NCI-H1092 (cell line): ENCODE data around the gene LINC01488.

Source experiments
- DNase-seq: peaks from one replicate; lab custom pipeline; 2025; lab: John Stamatoyannopoulos, UW

LINC01488 gene

GRCh38 chr11:69530278-69531070 lies 49.0 kb downstream of the LINC01488 start:
- DNase-seq, result no peak

- no peak for DNase-seq
Observed at GRCh38 chr11:69531071-69531716, 49.7 kb downstream of the LINC01488 start.

GRCh38 chr11:69531717-69532088 lies 50.2 kb downstream of the LINC01488 start:
- no peak for DNase-seq

DNA sequence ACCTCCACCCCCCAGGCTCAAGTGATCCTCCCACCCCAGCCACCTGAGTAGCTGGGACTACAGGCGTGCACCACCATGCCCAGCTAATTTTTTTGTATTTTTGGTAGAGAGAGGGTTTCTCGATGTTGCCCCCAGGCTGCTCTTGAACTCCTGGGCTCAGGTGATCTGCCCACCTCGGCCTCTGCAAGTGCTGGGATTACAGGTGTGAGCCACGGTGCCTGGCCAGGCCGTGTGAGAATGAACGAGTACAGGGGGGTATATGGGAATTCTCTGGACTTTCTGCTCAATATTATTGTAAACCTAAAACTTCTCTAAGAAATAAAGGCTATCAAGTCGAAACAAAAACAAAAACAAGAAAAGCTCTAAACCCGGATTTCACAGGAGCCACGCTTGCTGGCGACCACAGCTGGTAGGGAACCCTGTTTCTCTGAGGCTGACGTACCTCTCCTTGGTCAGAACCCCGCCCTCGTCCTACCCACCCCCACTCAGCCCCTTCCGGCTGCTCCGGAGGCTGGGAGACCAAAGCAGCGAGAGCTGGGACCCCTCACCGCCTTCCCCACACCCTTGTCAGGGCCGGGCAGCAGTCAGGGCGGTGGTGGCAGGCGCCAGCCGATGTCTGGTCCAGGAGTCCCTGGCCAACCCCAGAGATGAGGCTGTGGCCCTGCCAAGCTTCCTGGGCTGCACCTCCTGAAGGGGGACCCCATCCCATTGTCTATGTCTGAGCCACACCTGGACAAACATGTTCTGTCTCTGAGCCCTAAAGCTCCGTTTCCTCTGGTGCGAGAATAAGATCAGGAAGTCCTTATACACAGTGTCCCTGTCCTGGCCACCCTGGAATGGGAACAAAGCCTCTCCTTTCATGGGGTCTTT lies 52.1 kb downstream of the LINC01488 start:
- DNase-seq, result no peak

GRCh38 chr11:69534166-69534530 lies 52.7 kb downstream of the LINC01488 start:
- DNase-seq, result no peak

- DNase-seq, result no peak
Observed at GRCh38 chr11:69535908-69536307, 54.4 kb downstream of the LINC01488 start.

DNA sequence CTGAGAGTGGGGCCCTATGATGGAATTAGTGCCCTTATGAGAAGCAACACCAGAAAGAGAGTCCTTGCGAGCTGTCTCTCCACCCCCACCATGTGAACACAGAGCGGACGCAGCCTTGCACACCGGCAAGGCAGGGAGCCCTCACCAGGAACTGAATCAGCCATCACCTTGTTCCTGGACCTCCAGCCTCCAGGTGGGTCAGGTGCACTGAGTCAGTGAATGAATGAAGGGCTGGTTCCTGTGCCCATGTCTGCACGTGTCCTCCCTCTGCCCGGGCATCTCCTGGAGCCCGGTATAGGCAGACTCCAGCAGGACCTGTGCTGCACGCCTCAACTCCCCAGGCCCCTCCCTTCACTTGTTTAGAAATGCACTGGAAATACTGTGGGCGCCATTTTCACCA lies 54.9 kb downstream of the LINC01488 start:
- no peak for DNase-seq

DNA sequence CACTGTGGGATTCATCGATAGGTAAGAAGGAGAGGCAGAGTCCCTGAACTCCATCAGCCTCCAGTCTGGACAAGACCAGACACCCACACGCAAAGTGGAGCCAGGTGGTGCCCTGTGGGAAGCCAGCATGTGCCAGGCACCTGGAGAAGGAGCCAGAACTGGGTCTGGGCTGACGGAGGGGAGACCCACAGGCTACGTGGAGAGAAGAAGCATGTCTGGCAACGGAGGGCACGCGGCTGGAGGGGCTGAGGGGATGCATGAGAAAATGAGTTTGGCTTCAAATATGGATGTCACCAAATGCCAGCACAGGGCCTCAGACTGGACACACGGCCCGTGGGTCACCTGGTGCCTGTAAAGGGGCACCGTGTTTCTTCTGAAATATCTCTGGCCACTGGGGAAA lies 55.7 kb downstream of the LINC01488 start:
- DNase-seq, result no peak

DNA sequence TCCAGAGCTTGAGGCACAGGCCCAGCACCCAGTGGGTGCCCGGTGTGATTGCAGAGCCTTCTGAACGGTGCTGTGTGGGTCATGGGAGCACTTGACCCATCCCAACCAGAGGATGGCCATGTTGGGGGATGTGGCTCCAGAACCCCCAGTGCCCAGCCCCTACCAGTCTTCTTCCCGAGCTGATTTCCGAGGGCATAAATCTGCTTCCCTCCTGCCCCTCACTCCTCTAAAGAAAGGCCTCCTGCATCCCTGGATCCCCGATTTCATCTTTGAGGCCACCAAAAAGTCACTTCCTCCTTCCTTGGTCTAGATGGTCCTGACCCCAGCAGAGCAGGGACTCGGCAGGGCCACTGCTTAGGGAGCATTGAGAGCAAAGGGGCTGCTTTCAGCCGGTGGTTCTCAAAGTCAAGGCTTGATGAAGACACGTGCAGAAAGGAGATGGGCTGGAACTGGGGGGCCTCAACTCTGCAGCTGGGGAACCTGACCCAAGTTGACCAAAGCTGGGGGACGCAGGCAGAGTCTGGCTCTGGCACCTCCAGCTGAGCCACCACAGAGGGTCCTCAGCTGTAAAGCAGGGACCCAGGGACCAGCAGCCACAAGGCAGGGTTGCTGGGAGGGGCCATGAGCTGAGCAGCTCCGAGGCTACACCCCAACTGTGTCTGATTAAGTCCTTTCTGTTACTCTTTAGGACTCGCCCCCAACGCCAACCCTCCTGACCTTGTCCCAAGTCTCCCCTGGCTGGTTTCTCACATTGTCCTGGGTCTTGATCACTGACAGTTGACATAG lies 56.6 kb downstream of the LINC01488 start:
- DNase-seq, result no peak

GRCh38 chr11:69538854-69539253 lies 57.4 kb downstream of the LINC01488 start:
- no peak for DNase-seq

- DNase-seq, result no peak
Observed at GRCh38 chr11:69539416-69540117, 58.1 kb downstream of the LINC01488 start.

DNA sequence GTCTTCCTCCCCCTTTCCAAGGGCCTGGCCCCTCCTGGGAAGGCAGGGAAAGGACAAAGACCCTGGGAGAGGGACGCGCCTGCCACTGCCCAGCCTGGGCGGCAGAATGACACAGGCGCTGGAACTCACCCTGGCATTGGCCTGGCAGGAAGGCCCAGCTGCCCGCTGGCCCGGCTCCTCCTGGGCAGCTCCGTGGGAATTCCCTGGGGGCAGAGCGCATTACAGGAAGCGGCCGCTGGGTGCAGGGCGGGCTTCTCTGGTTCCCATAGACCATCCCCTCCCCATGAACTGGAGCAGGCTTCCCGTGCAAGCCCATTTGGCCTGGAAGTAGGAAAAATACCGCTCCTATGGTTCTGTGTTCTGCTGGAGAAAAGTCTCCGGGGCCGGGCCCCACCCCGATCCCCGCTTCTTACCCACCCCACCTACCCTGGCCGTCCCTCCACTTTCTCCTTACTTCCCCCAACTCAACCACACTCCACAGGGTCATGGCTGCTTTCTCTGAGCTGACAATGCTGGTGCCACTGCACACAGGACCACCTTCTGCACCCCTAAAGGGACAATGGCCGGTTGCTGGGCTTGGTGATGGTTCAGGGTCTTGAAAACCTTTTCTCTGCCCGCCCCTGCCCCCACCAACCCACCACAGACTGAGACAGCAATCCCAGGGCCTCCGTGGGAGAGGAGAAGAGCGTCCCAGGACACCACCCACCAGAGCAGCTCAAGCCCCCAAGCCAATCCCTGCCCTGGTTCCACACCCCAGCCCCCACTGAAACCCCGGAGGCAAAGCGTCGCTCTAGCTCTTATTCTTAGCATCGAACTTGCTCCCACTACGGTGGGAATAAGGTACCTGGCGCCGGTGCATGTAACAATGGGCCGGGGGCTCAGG lies 58.9 kb downstream of the LINC01488 start:
- DNase-seq, result peak; percentile 19

DNA sequence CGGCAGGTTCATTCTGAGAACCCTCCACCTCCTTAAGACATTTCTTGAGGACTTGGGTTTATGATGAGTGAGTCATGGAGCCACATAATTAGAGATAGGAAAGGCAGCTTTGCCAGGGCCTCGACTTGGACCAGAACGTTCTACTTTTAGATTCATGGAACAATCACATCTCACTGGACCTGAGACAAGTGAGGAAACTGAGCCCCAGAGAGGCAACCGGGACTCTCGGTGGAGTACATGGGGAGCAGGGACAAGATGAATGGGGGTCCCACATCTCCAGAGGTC lies 59.5 kb downstream of the LINC01488 start:
- DNase-seq, result no peak

DNA sequence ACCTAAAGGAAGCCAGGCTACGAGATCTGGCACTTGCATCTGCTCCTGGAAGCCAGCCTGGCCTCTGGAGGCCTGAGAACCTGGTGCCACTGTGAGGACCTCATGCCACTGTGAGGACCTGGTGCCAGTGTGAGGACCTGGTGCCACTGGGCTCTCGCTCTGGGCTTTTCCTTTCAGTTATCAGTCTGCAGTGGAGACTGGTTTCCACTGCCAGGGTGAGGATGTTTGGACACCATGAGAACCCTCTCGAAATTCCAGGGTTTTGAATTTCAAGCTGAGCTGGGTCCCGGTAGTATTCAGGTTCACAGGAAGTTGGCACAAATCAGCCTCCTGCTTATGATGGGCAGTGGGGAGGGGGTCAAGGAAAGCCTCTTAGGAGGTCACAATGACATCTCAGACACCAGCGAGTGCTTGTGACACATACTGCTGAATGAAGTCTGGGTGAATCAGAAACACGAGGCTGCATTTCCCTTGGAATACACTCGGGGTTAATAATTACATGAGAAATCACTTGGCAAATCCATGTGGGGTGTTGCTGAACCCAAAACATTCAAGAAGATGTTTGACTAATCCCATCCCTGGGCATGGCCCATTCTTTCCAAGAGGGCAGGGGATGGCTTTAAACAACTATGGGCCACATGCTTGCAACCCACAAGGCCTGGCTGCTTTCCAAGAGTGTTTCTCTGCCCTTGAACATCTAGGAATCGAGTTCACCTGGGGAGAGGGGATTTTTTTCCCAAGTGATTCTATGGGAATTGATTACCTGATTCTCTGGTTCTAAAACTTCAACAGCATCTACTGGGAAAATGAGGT lies 60.2 kb downstream of the LINC01488 start:
- no peak for DNase-seq

DNA sequence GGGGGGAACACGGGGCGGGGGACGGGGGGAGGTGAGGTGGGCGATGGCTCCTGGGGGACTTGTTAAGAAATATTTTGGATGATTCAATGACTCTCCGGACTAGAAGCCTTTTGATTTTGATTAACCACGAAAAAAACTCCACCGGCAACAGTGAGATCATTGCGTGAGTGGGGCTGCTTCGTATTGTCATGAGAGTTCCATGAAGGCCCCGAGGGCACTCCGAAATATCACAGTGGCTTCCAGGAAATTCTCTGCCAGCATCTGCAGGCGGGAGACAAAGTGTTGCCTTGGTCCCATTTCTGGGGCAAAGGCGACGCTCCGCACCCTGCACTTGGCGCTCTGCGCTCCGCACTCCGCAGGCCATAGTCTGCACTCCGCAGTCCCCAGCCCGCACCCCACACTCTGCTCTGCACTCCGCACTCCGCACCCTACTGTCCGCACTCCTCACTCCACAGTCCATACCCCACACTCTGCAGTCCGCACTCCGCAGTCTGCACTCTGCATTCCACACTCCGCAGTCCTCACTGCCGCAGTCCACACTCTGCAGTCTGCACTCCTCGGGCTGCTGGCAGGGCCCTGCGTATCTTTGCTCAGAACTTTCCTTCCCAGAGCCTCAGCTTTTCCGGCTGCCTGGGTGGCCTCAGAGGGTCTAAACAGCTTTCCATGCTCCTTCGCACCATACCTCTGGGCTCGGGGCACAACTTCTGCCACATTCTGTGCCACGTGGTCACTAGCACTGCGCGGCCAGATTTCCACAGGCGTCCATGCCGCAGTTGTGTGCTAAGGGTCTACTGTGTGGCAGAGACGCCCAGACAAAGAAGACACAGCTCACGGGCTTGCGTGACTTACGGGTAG lies 61.1 kb downstream of the LINC01488 start:
- DNase-seq, result no peak
